ENCODE results near the gene PCBP3. TPM values are rescaled to one million over a fixed set of nuclear protein-coding genes. Genes with fewer than 3 reads are reported as not detected.

Gene PCBP3
- total and polyA plus RNA-seq, 10 of the 15 experiments (the other 5 are each of a cell fraction or from before 2014, with no cell fraction given): 0.09 to 1.3 (median 0.46) TPM; not detected in 3

- TF ChIP-seq SIN3A (IDR thresholded peaks at IDR 0.05; ENCODE audit: low read depth, low read length): no peak
- TF ChIP-seq JUNB (IDR thresholded peaks at IDR 0.05): no peak
- no peak for TF ChIP-seq ZZZ3 (IDR thresholded peaks at IDR 0.05; ENCODE audit: control insufficient read depth, insufficient read length, low read depth)
- no peak for TF ChIP-seq MYC (IDR thresholded peaks at IDR 0.05; ENCODE audit: insufficient read depth, insufficient read length, insufficient replicate concordance, low read length, severe bottlenecking)
- TF ChIP-seq SKIL (IDR thresholded peaks at IDR 0.05; ENCODE audit: low read depth, poor library complexity, severe bottlenecking): no peak
- TF ChIP-seq SPI1 (IDR thresholded peaks at IDR 0.05; ENCODE audit: borderline replicate concordance, insufficient read depth, low read depth, low read length): no peak
- no peak for TF ChIP-seq CBX3 (IDR thresholded peaks at IDR 0.05; ENCODE audit: borderline replicate concordance, low read depth)
- no peak for TF ChIP-seq RELA (IDR thresholded peaks at IDR 0.05; ENCODE audit: borderline replicate concordance, partially characterized antibody)
These were observed 255.3 kb downstream of the PCBP3 start (continued) for GRCh38 chr21:45898781-45899180.

- in situ Hi-C loops (cut with MboI) (no loop called here), intact Hi-C loops (cut with micrococcal nuclease; ENCODE audit: unreplicated experiment) (no loop called here)
- FAIRE-seq (no peak), DNase-seq (ENCODE audit: low read depth, low spot score) (no peak), ATAC-seq (no peak)
- CTCF ChIA-PET: interaction anchor here (0.6 kb wide), 1 partner anchor 607 kb away, joined by 3 read pairs; no protein-coding TSS in a partner anchor
- no peak overlapping the region for H3K4me3 ChIP-seq
- SMC1A ChIA-PET (ENCODE audit: uncharacterized antibody, unreplicated experiment): no interaction called here
- POLR2A ChIA-PET: no interaction called here
- no peak overlapping the region for H3K27ac ChIP-seq (ENCODE audit: control insufficient read depth, insufficient read depth)
- H3K36me3 ChIP-seq (ENCODE audit: control insufficient read depth in 2 of 2, insufficient read depth in 2 of 2, low read length in 1 of 2): no peaks in the 10 kb centered on the region
- WGBS (ENCODE audit: insufficient coverage, insufficient replicate concordance, low lambda C conversion rate, missing lambda C conversion rate): 51% methylated on average over 17 of the region's 17 CpGs
- H3K27me3 ChIP-seq (replicated peaks in 1 of 2; ENCODE audit: control insufficient read depth in 2 of 2, insufficient read depth in 2 of 2, low read length in 1 of 2): no peaks in the 10 kb centered on the region; a peak in 1 of 4 replicates
- H4K20me1 ChIP-seq (ENCODE audit: control insufficient read depth, insufficient read depth): no peaks in the 10 kb centered on the region
- BruUV-seq (replicated peaks): no TSS peak
- no peaks in the 10 kb centered on the region for H3K4me1 ChIP-seq (ENCODE audit: control insufficient read depth, insufficient read depth, low read length)
- no peak overlapping the region for H3K9ac ChIP-seq (ENCODE audit: control insufficient read depth, insufficient read depth, low read length)
- H3K9me3 ChIP-seq (replicated peaks; ENCODE audit: control insufficient read depth, insufficient read depth, low read length): no peaks in the 10 kb centered on the region
- no peak overlapping the region for H3K4me2 ChIP-seq (ENCODE audit: control insufficient read depth, insufficient read depth)
- no peaks in the 10 kb centered on the region for H3K79me2 ChIP-seq (ENCODE audit: control insufficient read depth, insufficient read depth, low read length)
- RAD21 ChIA-PET (ENCODE audit: unreplicated experiment): no interaction called here
- H2AFZ ChIP-seq (ENCODE audit: control insufficient read depth, low read depth, low read length): no peak overlapping the region
- TF ChIP-seq ELK1 (IDR thresholded peaks at IDR 0.05; ENCODE audit: low read depth, low read length) (no peak), YBX1 (IDR thresholded peaks at IDR 0.05) (no peak), HDAC2 (IDR thresholded peaks at IDR 0.05) (no peak)
These were observed 255.9 kb downstream of the PCBP3 start for GRCh38 chr21:45899317-45900033.

Data from GM12878 (cell line).